GM12891 (cell line): ENCODE measurements around the gene ZBTB39.

ENCODE experiments used
- DNase-seq: peaks from one replicate; pipeline ENCODE4 v3.0.0; 2011; ENCODE audit warnings: low spot score; ENCODE audit not compliant: insufficient read length
- FAIRE-seq: peaks from 2 replicates; lab custom pipeline; 2011; peaks lifted over from hg19 to GRCh38; lab: Jason Lieb, UNC
- PAX5 ChIP-seq: IDR thresholded peaks from 2 replicates; pipeline ENCODE4 v1.6.1; 2011; ENCODE audit warnings: low read length, moderate library complexity, mild to moderate bottlenecking; ENCODE audit not compliant: insufficient read depth, severe bottlenecking
- POLR2A ChIP-seq: IDR thresholded peaks from 2 replicates; pipeline ENCODE4 v1.6.1; 2011; ENCODE audit warnings: low read depth, low read length, control low read depth
- POLR2AphosphoS5 ChIP-seq: IDR thresholded peaks from 2 replicates; pipeline ENCODE4 v1.6.1; 2011; ENCODE audit warnings: low read depth, low read length, control low read depth
- POU2F2 ChIP-seq: IDR thresholded peaks from 2 replicates; pipeline ENCODE4 v1.6.1; 2011; ENCODE audit warnings: low read depth, mild to moderate bottlenecking, control low read depth, low read length, moderate library complexity
- SPI1 ChIP-seq: IDR thresholded peaks from 2 replicates; pipeline ENCODE4 v1.6.1; 2011; ENCODE audit warnings: low read depth, low read length, control low read depth
- TAF1 ChIP-seq: IDR thresholded peaks from 2 replicates; pipeline ENCODE4 v1.6.1; 2011; ENCODE audit warnings: low read depth, low read length, control low read depth

Gene ZBTB39

GRCh38 chr12:56957229-56958052 lies 48.9 kb downstream of the ZBTB39 start, which contains the start of gene RDH16:
Gene RDH16 (minus strand): TSS chr12:56957608. CDS start chr12:56957462, 146 bp downstream.
- FAIRE-seq (no peak), DNase-seq (no peak)
- TF ChIP-seq PAX5 (no peak), SPI1 (no peak), POLR2A (no peak), POU2F2 (no peak), TAF1 (no peak), POLR2AphosphoS5 (no peak)

GRCh38 chr12:56955631-56956256 lies 50.6 kb downstream of the ZBTB39 start:
- FAIRE-seq (no peak), DNase-seq (no peak)
- no peak for TF ChIP-seq POU2F2
- TF ChIP-seq PAX5, result no peak
- no peak for TF ChIP-seq SPI1
- TF ChIP-seq POLR2A, result no peak
- no peak for TF ChIP-seq TAF1
- TF ChIP-seq POLR2AphosphoS5, result no peak

DNA sequence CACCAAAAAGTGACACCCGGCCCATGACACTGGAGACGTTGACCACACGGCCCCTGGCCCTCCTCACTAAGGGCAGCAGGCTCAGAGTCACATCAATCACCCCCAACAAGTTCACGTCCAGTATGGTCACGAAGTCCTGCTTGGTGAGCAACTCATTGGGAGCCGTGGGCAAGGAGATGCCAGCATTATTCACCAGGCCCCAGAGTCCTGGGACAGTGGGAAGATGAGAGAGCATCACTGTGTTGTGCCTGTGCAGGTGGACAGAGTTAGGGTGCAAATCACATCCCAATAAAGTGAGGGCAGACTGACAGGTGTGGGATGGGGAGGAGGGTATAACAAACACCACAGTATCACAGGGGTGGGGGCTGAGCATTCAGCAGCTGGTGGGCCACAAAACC lies 51.4 kb downstream of the ZBTB39 start:
- TF ChIP-seq POU2F2, result no peak
- TF ChIP-seq SPI1, result no peak
- TF ChIP-seq POLR2AphosphoS5, result no peak
- TF ChIP-seq POLR2A, result no peak
- no peak for TF ChIP-seq PAX5
- no peak for TF ChIP-seq TAF1
- FAIRE-seq (no peak), DNase-seq (no peak)

- no peak for TF ChIP-seq SPI1
- TF ChIP-seq TAF1, result no peak
- no peak for TF ChIP-seq POU2F2
- no peak for TF ChIP-seq POLR2AphosphoS5
- no peak for TF ChIP-seq PAX5
- no peak for TF ChIP-seq POLR2A
- FAIRE-seq (no peak), DNase-seq (no peak)
These were observed 52.0 kb downstream of the ZBTB39 start for GRCh38 chr12:56954057-56954957.

DNA sequence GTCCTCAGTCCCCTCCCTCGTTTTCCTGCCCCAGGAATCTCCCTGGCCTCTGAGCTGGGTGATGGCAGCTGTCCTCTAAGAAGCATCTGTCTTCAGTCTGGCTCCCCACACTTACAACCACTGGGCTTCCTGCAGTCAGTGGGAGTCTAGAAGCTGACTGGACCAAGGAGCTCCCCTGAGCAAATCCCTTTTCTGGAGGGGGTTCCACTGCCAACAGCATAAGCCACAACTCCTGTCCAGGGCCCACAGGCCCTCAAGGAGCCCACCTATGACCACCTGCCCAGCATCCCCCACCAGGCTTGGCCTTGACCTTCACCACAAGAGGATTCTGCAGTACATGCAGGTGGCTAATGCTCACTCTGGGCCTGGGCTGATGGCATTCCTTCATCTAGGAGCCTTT lies 53.0 kb downstream of the ZBTB39 start:
- FAIRE-seq (no peak), DNase-seq (no peak)
- TF ChIP-seq PAX5 (no peak), POU2F2 (no peak), SPI1 (no peak), TAF1 (no peak), POLR2A (no peak)

DNA sequence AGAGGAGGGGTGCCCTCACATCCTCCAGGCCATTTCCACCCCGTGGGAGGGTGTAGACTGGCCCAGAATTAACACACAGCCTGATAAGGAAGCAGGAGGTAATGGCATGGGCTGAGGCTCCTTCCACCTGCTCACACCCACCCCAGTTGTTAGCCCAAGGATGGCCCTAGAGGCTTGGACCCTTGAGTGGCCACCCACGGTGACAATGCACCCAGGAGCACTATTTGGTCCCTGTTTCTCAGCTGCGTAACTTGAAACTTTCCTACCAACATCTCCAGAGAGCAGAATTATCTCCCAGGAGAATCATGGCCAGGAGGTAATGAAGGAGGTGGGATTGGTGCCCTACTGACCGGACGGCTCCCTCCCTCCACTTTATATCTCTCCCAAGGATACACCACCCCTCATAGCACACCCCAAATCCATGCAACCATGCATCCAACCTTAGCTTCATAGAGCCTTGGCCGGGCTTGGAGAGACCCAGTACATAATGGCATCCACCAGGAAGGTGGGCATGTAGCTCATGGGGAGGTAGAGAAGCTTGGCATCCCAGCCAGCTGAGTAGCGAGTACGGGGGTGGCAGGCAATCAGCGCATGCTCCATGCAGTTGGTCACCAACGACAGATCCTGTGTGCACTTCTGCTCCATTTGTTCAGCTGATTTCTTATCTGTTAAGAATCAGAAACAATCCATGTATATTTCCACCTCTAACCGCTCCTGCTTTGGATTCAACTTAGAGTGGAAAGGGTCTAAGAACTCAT lies 54.6 kb downstream of the ZBTB39 start:
- no peak for TF ChIP-seq PAX5
- TF ChIP-seq SPI1, result no peak
- no peak for TF ChIP-seq POU2F2
- no peak for TF ChIP-seq TAF1
- TF ChIP-seq POLR2AphosphoS5, result no peak
- TF ChIP-seq POLR2A, result no peak
- FAIRE-seq, result no peak
- no peak for DNase-seq

- FAIRE-seq, result no peak
- DNase-seq, result no peak
- TF ChIP-seq TAF1 (no peak), POLR2A (no peak), PAX5 (no peak), POLR2AphosphoS5 (no peak), SPI1 (no peak), POU2F2 (no peak)
These were observed 57.5 kb downstream of the ZBTB39 start for GRCh38 chr12:56948881-56949280.
